Activated CD8-positive, alpha-beta memory T cell treated with anti-CD3 and anti-CD28 coated beads, Interleukin-2, amount 10 ng/mL, durations not matched to agents 7 days and 5 days (primary cell): ENCODE measurements around the gene TRAPPC3. TPM values are rescaled to one million over a fixed set of nuclear protein-coding genes. Genes with fewer than 3 reads are reported as not detected.
A peak's percentile ranks its signal among the peaks of the same experiment; 100 is the strongest.

Experiments
- ATAC-seq: fragments of 150-1000 bp; cut with Tn5 transposase; one replicate; pipeline ENCODE4 v1.10.0; 2021; ENCODE audit warnings: moderate library complexity
- CTCF ChIA-PET: fragments of 350-600 bp; sonication (Branson Sonifier 250); formaldehyde crosslinking; loops from one replicate; lab custom pipeline; 2021; ENCODE audit warnings: antibody characterized with exemption; lab: Charles Lee
- DNase-seq: peaks from one replicate; pipeline ENCODE4 v3.0.0-alpha.2; 2020
- H3K27ac Mint-ChIP-seq: one replicate; pipeline ENCODE4 v1.8.0; 2021; ENCODE audit warnings: mild to moderate bottlenecking, mixed read lengths
- H3K27me3 Mint-ChIP-seq: one replicate; pipeline ENCODE4 v1.8.0; 2021; ENCODE audit warnings: mixed read lengths
- H3K36me3 Mint-ChIP-seq: one replicate; pipeline ENCODE4 v1.8.0; 2021; ENCODE audit warnings: mild to moderate bottlenecking, mixed read lengths
- H3K4me1 Mint-ChIP-seq: one replicate; pipeline ENCODE4 v1.8.0; 2021; ENCODE audit warnings: mixed read lengths
- H3K4me3 Mint-ChIP-seq: one replicate; pipeline ENCODE4 v1.8.0; 2021; ENCODE audit warnings: mild to moderate bottlenecking, moderate library complexity, mixed read lengths
- H3K9me3 Mint-ChIP-seq: one replicate; pipeline ENCODE4 v1.8.0; 2022; ENCODE audit warnings: low read depth, mixed read lengths
- total RNA-seq, 2 experiments: library from RNA; stranded (reverse); gene quantifications; one replicate each; pipeline ENCODE4 v1.2.3, GENCODE V29; 2021

The TRAPPC3 gene
- total RNA-seq, 2 experiments from 2014 or later, result 56.5 to 68.3 TPM

- no peaks in the 10 kb centered on the region for H3K36me3 Mint-ChIP-seq
- peaks cover 36% of the 10 kb centered on the region for H3K27me3 Mint-ChIP-seq
- CTCF ChIA-PET, result interaction anchor here (1.3 to 12.3 kb wide), 2 partner anchors 28 to 61 kb away, joined by 4 to 307 read pairs; no protein-coding TSS in a partner anchor
- no peaks in the 10 kb centered on the region for H3K9me3 Mint-ChIP-seq
- DNase-seq (no peak), ATAC-seq (no peak)
- H3K27ac Mint-ChIP-seq, result no peak overlapping the region
- H3K4me1 Mint-ChIP-seq, result peaks cover 8% of the 10 kb centered on the region
- no peak overlapping the region for H3K4me3 Mint-ChIP-seq
Measured at GRCh38 chr1:36126797-36127500, 22.3 kb downstream of the TRAPPC3 start.

GRCh38 chr1:36126005-36126716 lies 23.1 kb downstream of the TRAPPC3 start:
- H3K27ac Mint-ChIP-seq, result no peak overlapping the region
- CTCF ChIA-PET, result interaction anchor here (0.6 kb wide), 1 partner anchor 148 kb away, joined by 3 read pairs; no protein-coding TSS in a partner anchor
- H3K9me3 Mint-ChIP-seq, result no peaks in the 10 kb centered on the region

GRCh38 chr1:36125129-36125991 lies 23.9 kb downstream of the TRAPPC3 start, which contains the start of gene COL8A2:
Gene COL8A2, minus strand, starts transcription at chr1:36125222. Its CDS starts 24,980 bp downstream, at chr1:36100242.
- ATAC-seq, result peak; percentile 67
- H3K4me3 Mint-ChIP-seq, result no peak within 1 kb of the TSS
- no peak within 1 kb of the TSS for H3K27ac Mint-ChIP-seq
- no peak for DNase-seq
- H3K27me3 Mint-ChIP-seq, result peaks cover 40% of the 10 kb centered on the region
- CTCF ChIA-PET, result interaction anchor here (0.6 kb wide), 1 partner anchor 149 kb away, joined by 3 read pairs; no protein-coding TSS in a partner anchor
- no peaks in the 10 kb centered on the region for H3K9me3 Mint-ChIP-seq
- no peaks in the 10 kb centered on the region for H3K36me3 Mint-ChIP-seq
- H3K4me1 Mint-ChIP-seq, result peaks cover 8% of the 10 kb centered on the region

More at GRCh38 chr1:36126005-36126716, 23.1 kb downstream of the TRAPPC3 start:
- Mint-ChIP-seq H3K4me1 (peaks cover 8% of the 10 kb centered on the region), H3K4me3 (no peak overlapping the region), H3K36me3 (no peaks in the 10 kb centered on the region), H3K27me3 (peaks cover 40% of the 10 kb centered on the region)
- DNase-seq (no peak), ATAC-seq (no peak)

DNA sequence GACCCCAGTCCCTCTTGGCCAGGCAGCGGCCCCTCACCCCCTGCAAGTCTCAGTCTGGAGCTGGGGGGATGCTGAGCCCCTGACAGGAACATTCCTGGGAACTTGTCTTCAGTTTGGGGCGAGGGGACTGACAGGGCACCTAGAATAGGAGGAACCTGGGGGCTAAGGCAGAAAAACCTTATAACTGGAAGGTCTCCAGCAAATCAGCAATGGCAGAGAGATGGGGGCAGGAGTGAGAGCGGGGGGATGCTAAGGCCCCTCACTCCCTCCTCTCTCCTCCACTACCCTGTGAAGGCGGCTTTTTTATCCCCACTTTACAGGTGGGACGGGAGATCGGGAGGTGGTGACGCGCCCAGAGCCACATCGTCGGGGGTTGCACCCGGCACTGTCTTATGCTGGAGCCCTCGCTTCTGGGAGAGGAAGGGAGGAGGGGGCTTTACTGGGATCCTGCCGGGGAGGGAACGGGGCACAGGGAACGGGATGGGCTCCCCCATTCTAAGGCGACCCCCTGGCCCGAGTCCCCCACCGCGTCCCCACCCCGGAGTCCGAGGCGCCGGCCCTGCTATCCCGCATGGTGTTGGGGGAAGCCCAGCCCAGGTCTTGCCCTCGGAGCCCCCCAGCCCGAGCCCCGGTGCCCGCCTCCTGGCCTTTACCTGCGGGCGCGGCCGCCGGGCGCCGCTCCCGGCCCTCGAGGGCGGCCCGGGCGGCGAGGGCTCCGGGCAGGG lies 24.7 kb downstream of the TRAPPC3 start:
- ATAC-seq, result no peak
- H3K36me3 Mint-ChIP-seq, result no peaks in the 10 kb centered on the region
- H3K27ac Mint-ChIP-seq, result no peak overlapping the region
- H3K4me3 Mint-ChIP-seq, result no peak overlapping the region
- DNase-seq, result no peak
- H3K4me1 Mint-ChIP-seq, result peaks cover 8% of the 10 kb centered on the region
- H3K27me3 Mint-ChIP-seq, result peaks cover 42% of the 10 kb centered on the region
- H3K9me3 Mint-ChIP-seq, result no peaks in the 10 kb centered on the region
- CTCF ChIA-PET, result no interaction called here

DNA sequence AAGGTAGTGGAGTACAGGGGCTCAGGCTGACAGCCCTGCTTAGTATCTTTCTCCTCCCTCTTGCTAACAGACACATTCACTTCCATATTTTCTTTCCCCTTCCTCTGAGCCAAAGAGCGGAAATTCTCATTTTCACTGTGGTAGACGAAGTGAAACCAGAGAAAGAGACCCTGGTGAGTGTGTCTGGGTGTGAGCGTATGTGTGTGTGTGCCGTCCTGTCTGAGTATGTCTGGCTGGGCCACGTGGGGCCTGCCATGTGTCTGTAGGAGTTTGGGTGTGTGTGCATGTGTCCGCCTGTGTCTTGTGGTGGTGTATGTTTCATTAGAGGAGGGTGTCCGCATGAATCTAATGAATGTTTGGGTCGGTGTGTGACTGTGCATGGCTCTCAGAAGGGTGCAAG lies 25.9 kb downstream of the TRAPPC3 start:
- peak; percentile 31 for ATAC-seq
- H3K4me1 Mint-ChIP-seq, result peaks cover 8% of the 10 kb centered on the region
- H3K27me3 Mint-ChIP-seq, result peaks cover 42% of the 10 kb centered on the region
- no peak for DNase-seq
- H3K36me3 Mint-ChIP-seq, result no peaks in the 10 kb centered on the region
- no peak overlapping the region for H3K27ac Mint-ChIP-seq
- no peaks in the 10 kb centered on the region for H3K9me3 Mint-ChIP-seq
- CTCF ChIA-PET, result interaction anchor here (1.0 to 2.6 kb wide), 2 partner anchors 9 to 11 kb away, joined by 3 to 12 read pairs; no protein-coding TSS in a partner anchor
- no peak overlapping the region for H3K4me3 Mint-ChIP-seq

DNA sequence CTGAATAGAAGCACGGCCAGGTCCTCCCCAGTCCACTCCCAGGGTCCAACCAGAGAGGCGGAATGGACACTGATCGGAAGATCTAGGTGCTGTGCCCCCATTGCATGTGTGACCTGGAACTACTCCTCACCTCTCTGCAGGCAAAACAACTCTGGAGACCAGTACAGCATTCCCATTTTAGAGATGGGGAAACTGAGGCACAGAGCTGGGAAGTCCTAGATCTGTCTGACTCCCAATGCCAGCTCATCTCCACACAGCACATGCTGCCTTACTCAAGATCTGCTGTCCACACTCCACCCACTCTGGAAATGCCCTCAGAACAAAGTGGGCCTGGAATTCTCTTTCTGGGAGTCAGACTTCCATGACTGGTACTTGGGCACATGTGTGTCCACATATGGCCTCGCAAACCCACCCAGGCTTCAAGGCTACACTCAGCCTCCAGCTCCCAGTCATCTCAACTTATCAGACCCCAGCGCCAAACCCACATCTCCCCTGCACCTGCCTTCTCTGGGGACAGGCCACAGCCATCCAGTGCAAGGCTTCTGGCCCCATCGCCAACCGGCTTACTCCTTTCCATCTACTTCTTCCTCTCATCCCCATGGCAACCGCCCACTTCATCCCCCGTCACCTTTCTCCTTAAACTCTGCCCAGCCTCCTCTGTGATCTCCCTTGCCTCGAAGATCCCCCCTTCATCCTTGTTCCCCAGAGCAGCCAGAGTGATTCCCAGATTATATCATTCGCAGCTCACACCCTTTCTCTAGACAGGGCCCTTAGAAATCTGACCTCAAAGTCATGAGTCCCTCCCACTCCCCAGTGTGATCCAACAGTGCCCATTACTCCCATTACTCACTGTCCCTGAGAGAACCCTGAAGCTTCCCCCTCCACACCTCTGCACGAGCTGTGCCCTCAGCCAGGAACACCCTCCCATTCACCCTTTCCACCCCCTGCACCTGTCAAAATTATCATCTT lies 26.9 kb downstream of the TRAPPC3 start:
- H3K36me3 Mint-ChIP-seq, result no peaks in the 10 kb centered on the region
- ATAC-seq (no peak), DNase-seq (no peak)
- peaks cover 8% of the 10 kb centered on the region for H3K4me1 Mint-ChIP-seq
- CTCF ChIA-PET, result interaction anchor here (1.0 to 2.6 kb wide), 2 partner anchors 10 to 12 kb away, joined by 3 to 12 read pairs; no protein-coding TSS in a partner anchor
- no peak overlapping the region for H3K4me3 Mint-ChIP-seq
- peaks cover 42% of the 10 kb centered on the region for H3K27me3 Mint-ChIP-seq
- no peaks in the 10 kb centered on the region for H3K9me3 Mint-ChIP-seq
- H3K27ac Mint-ChIP-seq, result no peak overlapping the region

DNA sequence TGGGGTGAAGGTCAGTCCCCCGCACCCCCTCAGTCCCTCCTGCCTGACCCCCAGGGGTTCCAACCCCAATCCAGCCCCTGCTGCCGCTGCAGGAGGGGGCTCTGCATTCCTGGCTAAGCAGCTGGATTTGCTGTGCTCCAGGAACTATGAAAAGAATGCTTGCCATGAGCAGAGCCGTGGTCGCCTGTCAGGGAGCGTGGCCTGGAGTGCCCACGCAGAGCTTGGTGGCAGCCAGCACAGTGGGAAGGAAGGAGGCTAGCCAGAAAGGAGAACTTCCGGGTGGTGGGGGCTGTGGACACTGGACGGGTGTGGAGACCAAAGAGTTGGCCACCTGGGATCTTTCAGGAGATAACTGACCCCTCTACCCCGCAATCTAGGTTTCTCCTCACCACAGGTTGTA lies 29.8 kb downstream of the TRAPPC3 start:
- ATAC-seq (no peak), DNase-seq (no peak)
- Mint-ChIP-seq H3K9me3 (no peaks in the 10 kb centered on the region), H3K27me3 (peaks cover 29% of the 10 kb centered on the region), H3K4me3 (no peak overlapping the region), H3K4me1 (peaks cover 6% of the 10 kb centered on the region), H3K27ac (no peak overlapping the region), H3K36me3 (no peaks in the 10 kb centered on the region)
- CTCF ChIA-PET, result interaction anchor here (0.8 to 3.9 kb wide), 4 partner anchors 10 to 144 kb away, joined by 3 to 38 read pairs (median 5); no protein-coding TSS in a partner anchor

GRCh38 chr1:36118447-36119204 lies 30.7 kb downstream of the TRAPPC3 start:
- CTCF ChIA-PET, result interaction anchor here (0.8 to 3.9 kb wide), 6 partner anchors 10 to 145 kb away, joined by 3 to 38 read pairs (median 5); partner anchors contain the start of gene TRAPPC3
- no peak overlapping the region for H3K27ac Mint-ChIP-seq
- H3K36me3 Mint-ChIP-seq, result no peaks in the 10 kb centered on the region
- DNase-seq (no peak), ATAC-seq (no peak)
- H3K4me1 Mint-ChIP-seq, result peaks cover 5% of the 10 kb centered on the region
- no peak overlapping the region for H3K4me3 Mint-ChIP-seq
- H3K27me3 Mint-ChIP-seq, result peaks cover 21% of the 10 kb centered on the region
- no peaks in the 10 kb centered on the region for H3K9me3 Mint-ChIP-seq

DNA sequence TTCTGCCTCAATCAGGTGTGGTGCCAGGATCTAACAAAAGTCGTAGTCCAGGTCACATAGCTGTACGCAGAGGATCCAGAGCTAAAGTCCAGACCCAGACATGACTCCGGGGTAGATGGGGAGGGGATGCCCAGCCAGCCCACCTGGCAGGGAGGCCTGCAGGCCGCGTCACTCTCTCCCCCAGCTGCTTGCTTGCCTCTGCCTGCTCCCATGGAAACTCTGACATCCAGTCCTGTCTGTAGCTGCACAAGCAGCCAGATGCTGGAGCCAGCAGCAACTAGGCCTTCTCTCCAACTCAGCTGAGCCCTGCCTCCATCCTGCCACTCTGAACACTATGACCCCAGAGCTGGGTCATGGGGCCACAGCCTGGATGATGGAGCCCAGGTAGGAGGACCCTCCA lies 32.4 kb downstream of the TRAPPC3 start:
- Mint-ChIP-seq H3K27ac (no peak overlapping the region), H3K9me3 (no peaks in the 10 kb centered on the region), H3K4me3 (no peak overlapping the region), H3K27me3 (peaks cover 5% of the 10 kb centered on the region), H3K36me3 (no peaks in the 10 kb centered on the region), H3K4me1 (peaks cover 3% of the 10 kb centered on the region)
- CTCF ChIA-PET, result interaction anchor here (1.0 to 3.9 kb wide), 6 partner anchors 10 to 32 kb away, joined by 3 to 38 read pairs (median 5); partner anchors contain the start of gene TRAPPC3
- DNase-seq (no peak), ATAC-seq (no peak)

- Mint-ChIP-seq H3K36me3 (no peaks in the 10 kb centered on the region), H3K9me3 (no peaks in the 10 kb centered on the region), H3K27me3 (peaks cover 2% of the 10 kb centered on the region), H3K4me1 (peaks cover 11% of the 10 kb centered on the region), H3K4me3 (no peak overlapping the region), H3K27ac (no peak overlapping the region)
- no peak for DNase-seq
- CTCF ChIA-PET, result interaction anchor here (0.8 to 1.8 kb wide), 3 partner anchors 16 to 170 kb away, joined by 3 to 4 read pairs (median 4); no protein-coding TSS in a partner anchor
- ATAC-seq, result no peak
Measured at GRCh38 chr1:36115931-36116330, 33.4 kb downstream of the TRAPPC3 start.
